ENCODE results near the gene SEMA4D.

DNA sequence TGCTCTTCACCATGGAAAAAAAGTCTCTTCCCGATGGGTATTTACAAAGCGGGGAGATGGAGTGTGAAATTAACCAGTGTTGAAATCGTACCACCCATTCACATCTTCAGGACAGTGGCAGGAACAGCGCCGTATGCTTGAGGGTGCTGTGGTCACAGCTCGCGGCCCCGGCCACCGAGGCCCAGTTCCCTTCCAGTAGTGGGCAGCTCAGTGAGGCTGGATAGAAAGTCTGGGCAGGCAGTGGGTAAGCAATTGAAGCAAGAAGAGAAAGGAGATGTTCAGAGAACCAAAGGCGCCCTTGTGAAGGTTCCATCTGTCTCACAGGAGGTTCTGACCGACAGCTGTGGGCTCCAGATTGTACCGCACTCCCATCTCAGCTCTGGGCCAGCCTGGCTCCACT, 120.5 kb downstream of the SEMA4D start:
- TF ChIP-seq, protein P1, sequence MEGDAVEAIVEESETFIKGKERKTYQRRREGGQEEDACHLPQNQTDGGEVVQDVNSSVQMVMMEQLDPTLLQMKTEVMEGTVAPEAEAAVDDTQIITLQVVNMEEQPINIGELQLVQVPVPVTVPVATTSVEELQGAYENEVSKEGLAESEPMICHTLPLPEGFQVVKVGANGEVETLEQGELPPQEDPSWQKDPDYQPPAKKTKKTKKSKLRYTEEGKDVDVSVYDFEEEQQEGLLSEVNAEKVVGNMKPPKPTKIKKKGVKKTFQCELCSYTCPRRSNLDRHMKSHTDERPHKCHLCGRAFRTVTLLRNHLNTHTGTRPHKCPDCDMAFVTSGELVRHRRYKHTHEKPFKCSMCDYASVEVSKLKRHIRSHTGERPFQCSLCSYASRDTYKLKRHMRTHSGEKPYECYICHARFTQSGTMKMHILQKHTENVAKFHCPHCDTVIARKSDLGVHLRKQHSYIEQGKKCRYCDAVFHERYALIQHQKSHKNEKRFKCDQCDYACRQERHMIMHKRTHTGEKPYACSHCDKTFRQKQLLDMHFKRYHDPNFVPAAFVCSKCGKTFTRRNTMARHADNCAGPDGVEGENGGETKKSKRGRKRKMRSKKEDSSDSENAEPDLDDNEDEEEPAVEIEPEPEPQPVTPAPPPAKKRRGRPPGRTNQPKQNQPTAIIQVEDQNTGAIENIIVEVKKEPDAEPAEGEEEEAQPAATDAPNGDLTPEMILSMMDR (IDR thresholded peaks at IDR 0.05 in 4 of 5, conservative IDR thresholded peaks at IDR 0.05 in 1 of 5): no peak
- no peak for TF ChIP-seq POLR2A (IDR thresholded peaks at IDR 0.05)

Data from gastrocnemius medialis (tissue), 4 donors.